LNCaP clone FGC (cell line): ENCODE data around the gene COL2A1.

Experiments used
- DNase-seq: peaks from one replicate; pipeline ENCODE4 v3.0.0-alpha.2; 2011; ENCODE audit warnings: low read depth
- H3K4me3 ChIP-seq: 2 replicates; pipeline ENCODE4 v1.5.1; 2011; ENCODE audit warnings: mild to moderate bottlenecking, low read depth, low read length, control low read depth
- CTCF ChIP-seq: IDR thresholded peaks from 2 replicates; pipeline ENCODE4 v1.5.1; 2012; ENCODE audit warnings: mild to moderate bottlenecking; ENCODE audit not compliant: control insufficient read depth, insufficient read depth; ENCODE audit errors: extremely low read depth

The COL2A1 gene

GRCh38 chr12:48037267-48037915 is 33.1 kb upstream of the COL2A1 start:
- no peak for DNase-seq
- no peak overlapping the region for H3K4me3 ChIP-seq
- TF ChIP-seq CTCF = no peak

- no peak for TF ChIP-seq CTCF
- no peak for DNase-seq
These were observed 32.5 kb upstream of the COL2A1 start for GRCh38 chr12:48036818-48037217.

GRCh38 chr12:48034835-48035805 is 30.8 kb upstream of the COL2A1 start:
- TF ChIP-seq CTCF = no peak
- no peak overlapping the region for H3K4me3 ChIP-seq
- no peak for DNase-seq

More at GRCh38 chr12:48036818-48037217, 32.5 kb upstream of the COL2A1 start:
- H3K4me3 ChIP-seq = no peak overlapping the region

- no peak for DNase-seq
- no peak overlapping the region for H3K4me3 ChIP-seq
- no peak for TF ChIP-seq CTCF
These were observed 29.2 kb upstream of the COL2A1 start for GRCh38 chr12:48033451-48033850.

GRCh38 chr12:48032597-48032996 is 28.3 kb upstream of the COL2A1 start:
- no peak for DNase-seq
- no peak for TF ChIP-seq CTCF
- no peak overlapping the region for H3K4me3 ChIP-seq

- no peak for DNase-seq
- TF ChIP-seq CTCF = no peak
- H3K4me3 ChIP-seq = no peak overlapping the region
These were observed 27.1 kb upstream of the COL2A1 start for GRCh38 chr12:48031135-48031960.
